HEK293 (cell line): ENCODE data around the gene H2AZ2.
A peak's percentile ranks its signal among the peaks of the same experiment; 100 is the strongest.
"Not testable (repeated sequence)": the region's sequence is repeated elsewhere in the genome, so short reads cannot be mapped to it uniquely, and the experiment has no call there.

ENCODE experiments used
- CTCF ChIA-PET: fragments of 350-600 bp; formaldehyde crosslinking; extraction: SDS; loops from one replicate; lab custom pipeline; 2021; ENCODE audit warnings: antibody characterized with exemption; lab: Yijun Ruan, JAX
- POLR2A ChIA-PET: fragments of 300-600 bp; formaldehyde crosslinking; extraction: SDS; loops from one replicate; lab custom pipeline; 2020; ENCODE audit warnings: antibody characterized with exemption, inconsistent platforms; lab: Yijun Ruan, JAX
- H3K27ac ChIP-seq: fragments of 200-500 bp; sonication (Bioruptor generic); 2 replicates; pipeline ENCODE4 v1.5.1; 2014; ENCODE audit warnings: low read depth, low read length, control low read depth, inconsistent platforms; ENCODE audit errors: extremely low read depth
- H3K36me3 ChIP-seq, 2 experiments: fragments of 200-500 bp in 1 of 2; sonication (Bioruptor generic) in 1 of 2; 1 replicate in 1 of 2; 2 replicates in 1 of 2; pipeline ENCODE4 v1.5.1; 2014 to 2017; ENCODE audit warnings: inconsistent platforms in 2 of 2, low read length in 2 of 2; ENCODE audit not compliant: control insufficient read depth in 2 of 2, insufficient read depth in 1 of 2
- H3K4me1 ChIP-seq: fragments of 200-500 bp; sonication (Bioruptor generic); 2 replicates; pipeline ENCODE4 v1.5.1; 2014; ENCODE audit warnings: mild to moderate bottlenecking, low read length, inconsistent platforms; ENCODE audit not compliant: control insufficient read depth, insufficient read depth
- H3K4me3 ChIP-seq: 2 replicates; pipeline ENCODE4 v1.5.1; 2011; ENCODE audit warnings: low read depth, mild to moderate bottlenecking, control low read depth, low read length, moderate library complexity
- H3K9me3 ChIP-seq: fragments of 200-500 bp; sonication (Bioruptor generic); 2 replicates; pipeline ENCODE4 v1.5.1; 2014; ENCODE audit warnings: low read depth, low read length, inconsistent platforms; ENCODE audit not compliant: control insufficient read depth, insufficient read depth
- GLIS1 ChIP-seq: fragments of 450-650 bp; formaldehyde crosslinking; IDR thresholded peaks from 2 replicates; pipeline ENCODE4 v1.5.1; 2016; ENCODE audit warnings: missing biosample characterization, missing genetic modification characterization
- HOXC10 ChIP-seq: sonication (generic); formaldehyde crosslinking; IDR thresholded peaks from 2 replicates; pipeline ENCODE4 v1.8.1; 2023; ENCODE audit warnings: mild to moderate bottlenecking, missing genetic modification reagents
- OVOL3 ChIP-seq: fragments of 450-650 bp; formaldehyde crosslinking; IDR thresholded peaks from 2 replicates; pipeline ENCODE4 v1.5.1; 2016; ENCODE audit warnings: missing biosample characterization, missing genetic modification characterization
- ZBTB44 ChIP-seq: fragments of 450-650 bp; IDR thresholded peaks from 2 replicates; pipeline ENCODE4 v1.5.1; 2018; ENCODE audit warnings: missing biosample characterization, mild to moderate bottlenecking, missing genetic modification characterization
- ZNF114 ChIP-seq: fragments of 450-650 bp; formaldehyde crosslinking; IDR thresholded peaks from 2 replicates; pipeline ENCODE4 v1.5.0; 2017; ENCODE audit warnings: missing biosample characterization, missing genetic modification characterization
- ZNF121 ChIP-seq: fragments of 450-650 bp; formaldehyde crosslinking; IDR thresholded peaks from 2 replicates; pipeline ENCODE4 v1.5.1; 2016; ENCODE audit warnings: missing biosample characterization, missing genetic modification characterization
- ZNF394 ChIP-seq: fragments of 450-650 bp; formaldehyde crosslinking; IDR thresholded peaks from 2 replicates; pipeline ENCODE4 v1.5.1; 2016; ENCODE audit warnings: missing biosample characterization, missing genetic modification characterization, mild to moderate bottlenecking, moderate library complexity, borderline replicate concordance
- ZNF549 ChIP-seq: fragments of 450-650 bp; IDR thresholded peaks from 2 replicates; pipeline ENCODE4 v1.5.1; 2018; ENCODE audit warnings: missing biosample characterization, missing genetic modification characterization, mild to moderate bottlenecking, inconsistent platforms, moderate library complexity
- ZNF629 ChIP-seq: fragments of 450-650 bp; formaldehyde crosslinking; IDR thresholded peaks from 2 replicates; pipeline ENCODE4 v1.5.1; 2017; ENCODE audit warnings: missing biosample characterization, missing genetic modification characterization
- ZNF747 ChIP-seq: fragments of 450-650 bp; formaldehyde crosslinking; IDR thresholded peaks from 2 replicates; pipeline ENCODE4 v1.5.1; 2016; ENCODE audit warnings: missing biosample characterization, missing genetic modification characterization
- ZNF791 ChIP-seq: fragments of 450-650 bp; formaldehyde crosslinking; IDR thresholded peaks from 2 replicates; pipeline ENCODE4 v1.5.1; 2016; ENCODE audit warnings: missing biosample characterization, missing genetic modification characterization
- ZNF792 ChIP-seq: fragments of 450-650 bp; formaldehyde crosslinking; IDR thresholded peaks from 2 replicates; pipeline ENCODE4 v1.5.1; 2016; ENCODE audit warnings: missing biosample characterization, missing genetic modification characterization
- ZSCAN30 ChIP-seq: fragments of 450-650 bp; IDR thresholded peaks from 2 replicates; pipeline ENCODE4 v1.5.1; 2018; ENCODE audit warnings: missing biosample characterization, mild to moderate bottlenecking, missing genetic modification characterization, moderate library complexity
- TF ChIP-seq, protein P1 (sequence below): fragments of 450-650 bp; formaldehyde crosslinking; IDR thresholded peaks from 2 replicates; pipeline ENCODE4 v1.5.1; 2016; ENCODE audit warnings: missing biosample characterization, missing genetic modification characterization

H2AZ2 gene

DNA sequence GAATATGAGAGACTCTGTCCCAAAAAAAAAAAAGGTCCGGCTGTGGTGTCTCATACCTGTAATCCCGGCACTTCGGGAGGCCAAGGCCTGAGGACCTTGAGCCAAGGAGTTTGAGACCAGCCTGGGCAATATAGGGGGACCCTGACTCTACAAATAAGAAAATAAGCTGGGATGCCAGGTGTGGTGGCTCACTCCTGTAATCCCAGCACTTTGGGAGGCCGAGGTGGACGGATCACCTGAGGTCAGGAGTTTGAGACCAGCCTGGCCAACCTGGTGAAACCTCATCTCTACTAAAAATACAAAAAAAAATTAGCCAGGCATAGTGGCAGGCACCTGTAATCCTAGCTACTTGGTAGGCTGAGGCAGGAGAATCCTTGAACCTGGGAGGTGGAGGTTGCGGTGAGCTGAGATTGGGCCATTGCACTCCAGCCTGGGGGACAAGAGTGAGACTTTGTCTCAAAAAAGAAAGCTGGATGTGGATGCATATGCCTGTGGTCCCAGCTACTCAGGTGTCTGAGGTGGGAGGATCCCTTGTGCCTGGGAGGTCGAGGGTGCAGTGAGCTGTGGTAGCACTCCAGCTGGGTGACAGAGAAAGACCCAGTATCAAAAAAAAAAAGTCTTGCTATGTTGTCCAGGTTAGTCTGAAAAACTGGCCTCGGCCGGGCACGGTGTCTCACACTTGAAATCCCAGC is 43.9 kb downstream of the H2AZ2 start:
- not testable (repeated sequence) for H3K27ac ChIP-seq, H3K4me1 ChIP-seq, H3K9me3 ChIP-seq, H3K4me3 ChIP-seq
- ChIA-PET POLR2A (interaction anchor here (0.6 to 3.4 kb wide), 10 partner anchors 16 to 230 kb away, joined by 3 to 13 read pairs (median 3); partner anchors contain the start of genes DDX56 and H2AZ2), CTCF (interaction anchor here (0.7 kb wide), 1 partner anchor 117 kb away, joined by 3 read pairs; no protein-coding TSS in a partner anchor)
- TF ChIP-seq GLIS1 (tag by site-specific recombination) (peak; percentile 54), ZNF121 (tag by site-specific recombination) (peak; percentile 69; the same call in 1 of the 2 replicates)
- peaks cover 47% of the 10 kb centered on the region in 2 experiments for H3K36me3 ChIP-seq

- CTCF ChIA-PET, result interaction anchor here (0.6 to 0.7 kb wide), 2 partner anchors 118 to 268 kb away, joined by 3 to 6 read pairs; no protein-coding TSS in a partner anchor
- 0 out of 2 replicates have a peak overlapping the region, but pooled peaks have one; percentile 5 for H3K27ac ChIP-seq
- H3K4me1 ChIP-seq, result 0 out of 2 replicates have a peak, but pooled peaks cover 4% of the 10 kb centered on the region
- no peak overlapping the region for H3K4me3 ChIP-seq
- no peak for TF ChIP-seq OVOL3 (tag by site-specific recombination)
- TF ChIP-seq ZSCAN30, result no peak
- no peak for TF ChIP-seq ZBTB44 (tag by site-specific recombination)
- TF ChIP-seq ZNF791 (tag by site-specific recombination), result no peak
- TF ChIP-seq, protein P1, sequence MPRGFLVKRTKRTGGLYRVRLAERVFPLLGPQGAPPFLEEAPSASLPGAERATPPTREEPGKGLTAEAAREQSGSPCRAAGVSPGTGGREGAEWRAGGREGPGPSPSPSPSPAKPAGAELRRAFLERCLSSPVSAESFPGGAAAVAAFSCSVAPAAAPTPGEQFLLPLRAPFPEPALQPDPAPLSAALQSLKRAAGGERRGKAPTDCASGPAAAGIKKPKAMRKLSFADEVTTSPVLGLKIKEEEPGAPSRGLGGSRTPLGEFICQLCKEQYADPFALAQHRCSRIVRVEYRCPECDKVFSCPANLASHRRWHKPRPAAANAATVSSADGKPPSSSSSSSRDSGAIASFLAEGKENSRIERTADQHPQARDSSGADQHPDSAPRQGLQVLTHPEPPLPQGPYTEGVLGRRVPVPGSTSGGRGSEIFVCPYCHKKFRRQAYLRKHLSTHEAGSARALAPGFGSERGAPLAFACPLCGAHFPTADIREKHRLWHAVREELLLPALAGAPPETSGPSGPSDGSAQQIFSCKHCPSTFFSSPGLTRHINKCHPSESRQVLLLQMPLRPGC, result no peak
- TF ChIP-seq, all 188 proteins: peak for 0
- POLR2A ChIA-PET, result interaction anchor here (0.5 to 3.4 kb wide), 6 partner anchors 8 to 220 kb away, joined by 3 to 13 read pairs (median 5); partner anchors contain the start of genes H2AZ2 and TMED4
- Histone ChIP-seq H3K36me3 (peaks cover 51 to 62% of the 10 kb centered on the region in 2 experiments), H3K9me3 (no peaks in the 10 kb centered on the region)
Observed at GRCh38 chr7:44802418-44803025, 45.4 kb downstream of the H2AZ2 start.

- Histone ChIP-seq H3K9me3 (no peaks in the 10 kb centered on the region), H3K4me3 (no peak overlapping the region), H3K27ac (no peak overlapping the region), H3K4me1 (0 out of 2 replicates have a peak, but pooled peaks cover 4% of the 10 kb centered on the region), H3K36me3 (peaks cover 51 to 64% of the 10 kb centered on the region in 2 experiments)
- POLR2A ChIA-PET, result interaction anchor here (0.8 to 2.2 kb wide), 4 partner anchors 7 to 220 kb away, joined by 3 to 8 read pairs (median 5); partner anchors contain the start of genes H2AZ2 and TMED4
- TF ChIP-seq HOXC10 (CRISPR knock-in tag) (no peak), ZNF747 (no peak), ZNF629 (0 out of 2 replicates have a peak, but pooled peaks have one; percentile 13), ZNF792 (tag by site-specific recombination) (no peak), ZNF394 (tag by site-specific recombination) (0 out of 2 replicates have a peak, but pooled peaks have one; percentile 17), ZNF549 (no peak), ZNF114 (no peak)
- CTCF ChIA-PET, result interaction anchor here (0.6 to 0.7 kb wide), 2 partner anchors 119 to 267 kb away, joined by 3 to 6 read pairs; no protein-coding TSS in a partner anchor
Observed at GRCh38 chr7:44801890-44802289, 46.0 kb downstream of the H2AZ2 start.
